SIG-M5 treated with dmso at 0.1 percent for 504 hours (cell line): Measurements from ENCODE around the gene KPNB1.
A peak's percentile ranks its signal among the peaks of the same experiment; 100 is the strongest.

Experiments
- DNase-seq: peaks from one replicate; lab custom pipeline; 2025; ENCODE audit not compliant: unreplicated experiment; lab: John Stamatoyannopoulos, UW

The KPNB1 gene

GRCh38 chr17:47696717-47697642, 47.3 kb downstream of the KPNB1 start:
- DNase-seq: no peak

DNA sequence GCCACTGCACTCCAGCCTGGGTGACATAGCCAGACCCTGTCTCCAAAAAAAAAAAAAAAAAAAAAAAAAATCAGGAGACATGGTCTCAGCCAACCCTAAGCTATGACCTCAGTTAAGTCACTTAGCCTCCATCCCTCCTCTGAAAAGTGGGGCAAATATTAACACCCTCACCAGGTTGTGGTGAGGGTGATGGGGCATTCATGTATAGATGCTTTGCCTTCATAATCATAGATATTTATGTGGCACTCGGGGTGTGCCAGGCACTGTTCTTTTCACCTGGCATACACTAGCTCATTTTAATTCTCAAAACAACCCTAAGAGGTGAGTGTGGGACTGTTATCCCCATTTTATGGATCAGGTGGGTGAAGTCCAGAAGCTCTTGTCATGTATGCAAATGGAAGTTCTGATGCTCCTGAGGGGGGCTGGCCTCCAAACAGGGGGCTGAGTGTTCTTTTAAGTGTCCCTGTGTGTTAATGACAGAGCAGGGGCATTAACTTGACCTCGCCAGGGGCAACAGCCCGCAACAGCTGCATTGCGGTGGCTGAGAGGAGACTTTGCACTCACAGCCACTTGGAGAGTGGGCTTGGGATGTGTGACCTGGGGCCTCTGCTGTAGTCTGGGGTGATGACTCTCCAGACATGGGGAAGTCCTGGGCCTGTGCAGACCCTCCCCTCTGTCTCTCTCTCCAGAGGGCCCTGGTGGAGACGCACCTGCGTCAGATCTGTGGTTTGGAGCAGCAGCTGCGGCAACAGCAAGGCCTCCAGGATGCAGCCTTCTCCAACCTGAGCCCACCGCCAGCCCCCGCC, 48.4 kb downstream of the KPNB1 start:
- DNase-seq: no peak

GRCh38 chr17:47698749-47699535, 49.2 kb downstream of the KPNB1 start:
- DNase-seq: peak; percentile 75

DNA sequence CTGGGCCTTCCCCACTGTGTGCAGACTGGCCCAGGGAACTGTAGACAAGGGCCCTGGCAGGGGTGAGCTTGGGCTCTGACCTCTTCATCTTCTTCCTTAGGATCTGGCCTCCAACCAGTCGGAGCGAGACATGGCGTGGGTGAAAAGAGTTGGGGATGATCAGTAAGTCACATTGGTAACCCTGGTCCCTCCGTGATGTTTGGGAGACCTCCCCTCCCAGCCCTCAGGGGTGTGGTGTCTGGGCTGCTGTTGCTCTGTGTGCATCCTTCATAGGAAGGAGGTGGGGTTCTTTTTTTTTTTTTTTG, 49.8 kb downstream of the KPNB1 start:
- no peak for DNase-seq

GRCh38 chr17:47700471-47701449, 51.0 kb downstream of the KPNB1 start:
- no peak for DNase-seq

- no peak for DNase-seq
Observed at GRCh38 chr17:47701608-47702007, 51.9 kb downstream of the KPNB1 start.

- DNase-seq: no peak
Observed at GRCh38 chr17:47702391-47702995, 52.8 kb downstream of the KPNB1 start.

DNA sequence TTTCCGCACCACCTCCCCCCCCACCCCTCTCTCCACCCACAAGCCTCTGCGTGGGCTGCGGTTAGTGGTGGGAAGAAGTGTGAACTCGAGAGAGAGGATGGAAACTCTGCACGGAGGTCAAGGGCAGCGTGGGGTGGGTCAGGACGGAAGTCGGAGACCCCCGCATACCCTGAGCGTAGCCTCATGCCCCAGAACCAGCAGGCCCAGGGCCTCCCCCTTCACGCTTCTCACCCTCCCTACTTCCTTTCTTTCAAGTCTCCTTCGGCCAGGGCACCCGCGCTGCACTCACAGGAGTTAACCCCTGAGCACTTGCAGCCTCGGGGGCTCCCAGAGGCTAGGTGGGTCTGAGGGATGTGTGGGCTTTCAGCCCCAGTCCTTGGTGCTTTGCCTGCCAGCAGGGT, 53.5 kb downstream of the KPNB1 start:
- no peak for DNase-seq

- DNase-seq: no peak
Observed at GRCh38 chr17:47703671-47704070, 54.0 kb downstream of the KPNB1 start.

GRCh38 chr17:47704116-47704515, 54.4 kb downstream of the KPNB1 start:
- DNase-seq: no peak

DNA sequence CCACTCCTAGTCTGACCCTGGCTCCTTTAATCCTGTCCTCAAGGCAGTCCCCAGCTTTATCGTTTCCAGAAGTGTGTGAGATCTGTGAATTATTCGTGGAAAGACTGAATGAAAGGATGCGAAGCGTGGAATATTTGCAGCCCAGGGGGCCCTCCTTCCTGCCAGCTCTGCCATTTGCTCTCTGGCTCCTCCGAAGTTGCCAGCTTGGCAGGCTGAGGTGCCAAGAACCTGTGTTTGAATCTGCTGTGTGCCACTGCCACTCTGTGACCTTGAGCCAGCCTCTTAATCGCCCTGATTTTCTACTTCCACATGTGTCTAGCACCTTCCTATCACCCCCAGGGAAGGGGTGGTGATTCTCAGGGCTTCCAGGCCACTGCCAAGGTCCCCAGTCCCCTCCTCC, 55.0 kb downstream of the KPNB1 start:
- DNase-seq: no peak

DNA sequence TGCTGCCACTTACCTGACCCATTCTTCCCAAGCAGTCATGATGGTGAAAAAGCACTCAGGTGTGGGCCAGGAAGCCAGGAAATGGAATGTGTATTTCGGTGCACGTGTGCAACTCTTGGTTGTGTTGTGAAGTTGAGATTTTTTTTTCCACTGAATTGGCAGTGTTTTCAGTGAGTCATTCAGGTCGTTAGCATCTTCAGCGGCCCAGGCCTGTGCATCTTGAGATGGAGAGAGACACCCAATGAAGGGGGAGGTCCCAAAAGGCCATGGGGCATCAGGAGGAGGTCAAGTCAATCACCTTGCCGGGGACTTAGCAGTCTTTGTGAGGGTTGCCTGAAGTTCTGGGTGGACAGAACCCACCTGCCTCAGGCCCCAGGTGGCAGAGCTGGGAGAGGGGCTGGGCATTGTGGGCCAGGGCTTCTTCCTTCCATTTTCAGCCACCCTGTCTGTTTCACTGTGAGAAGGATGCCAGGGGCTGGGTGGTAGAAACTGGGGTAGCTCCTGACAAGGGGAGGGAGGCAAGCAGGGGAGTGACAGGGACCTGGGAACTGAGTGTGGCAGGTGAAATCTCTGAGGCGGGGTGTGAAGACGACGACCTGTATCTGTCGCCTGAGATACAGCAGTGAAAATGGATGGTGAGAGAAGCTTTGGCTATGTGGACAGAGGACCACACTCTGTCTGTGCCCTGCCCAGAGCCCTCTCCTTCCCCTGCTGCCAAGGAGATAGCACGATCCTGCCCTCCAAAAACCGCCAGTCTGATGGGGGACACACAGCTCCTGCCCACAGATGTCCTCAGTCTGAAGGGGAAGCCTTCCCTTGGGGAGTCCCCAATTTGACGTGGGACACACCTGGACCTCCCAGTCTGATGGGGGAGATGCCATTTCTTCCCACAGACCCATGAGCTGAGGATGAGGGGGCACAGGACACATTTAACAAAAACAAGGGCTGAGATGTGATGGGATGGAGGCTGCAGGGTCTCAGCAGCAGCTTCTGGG, 56.1 kb downstream of the KPNB1 start:
- DNase-seq: no peak

DNA sequence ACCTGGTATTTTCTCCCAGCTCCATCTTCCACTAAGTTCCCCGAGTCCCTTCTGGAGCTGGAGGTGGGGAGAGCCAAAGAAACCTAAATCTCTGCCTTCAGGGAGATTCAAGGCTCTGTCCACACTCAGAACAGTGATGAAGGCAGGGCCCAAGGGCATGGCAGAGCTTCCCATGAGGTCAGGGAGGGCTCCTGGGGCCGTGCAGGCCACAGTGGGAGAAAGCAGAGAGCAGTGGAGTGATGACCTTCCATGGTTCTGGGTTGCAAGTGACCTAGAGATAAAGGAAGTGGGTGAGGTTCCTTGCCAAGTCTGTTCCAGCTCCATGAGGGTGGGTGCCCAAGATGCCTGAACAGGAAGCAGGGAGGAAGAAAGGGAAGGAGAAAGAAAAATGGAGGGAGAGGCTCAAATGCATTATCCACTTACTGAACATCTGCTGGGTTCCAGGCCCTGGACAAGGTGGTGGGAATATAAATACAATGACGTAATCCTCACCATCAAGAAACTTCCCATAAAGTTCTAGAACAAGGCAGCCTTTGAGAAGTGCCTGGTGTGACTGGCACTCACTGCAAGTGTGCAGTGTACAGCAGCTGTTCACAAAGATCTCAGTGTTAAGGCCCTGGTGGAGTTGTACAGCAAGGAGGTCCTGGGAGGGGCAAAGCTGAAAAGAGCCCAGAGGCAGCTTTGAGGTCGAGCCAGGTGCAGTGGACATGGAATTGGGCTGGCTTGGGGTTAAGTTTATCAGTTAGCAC, 57.5 kb downstream of the KPNB1 start:
- DNase-seq: no peak

GRCh38 chr17:47707884-47708283, 58.2 kb downstream of the KPNB1 start:
- DNase-seq: no peak

DNA sequence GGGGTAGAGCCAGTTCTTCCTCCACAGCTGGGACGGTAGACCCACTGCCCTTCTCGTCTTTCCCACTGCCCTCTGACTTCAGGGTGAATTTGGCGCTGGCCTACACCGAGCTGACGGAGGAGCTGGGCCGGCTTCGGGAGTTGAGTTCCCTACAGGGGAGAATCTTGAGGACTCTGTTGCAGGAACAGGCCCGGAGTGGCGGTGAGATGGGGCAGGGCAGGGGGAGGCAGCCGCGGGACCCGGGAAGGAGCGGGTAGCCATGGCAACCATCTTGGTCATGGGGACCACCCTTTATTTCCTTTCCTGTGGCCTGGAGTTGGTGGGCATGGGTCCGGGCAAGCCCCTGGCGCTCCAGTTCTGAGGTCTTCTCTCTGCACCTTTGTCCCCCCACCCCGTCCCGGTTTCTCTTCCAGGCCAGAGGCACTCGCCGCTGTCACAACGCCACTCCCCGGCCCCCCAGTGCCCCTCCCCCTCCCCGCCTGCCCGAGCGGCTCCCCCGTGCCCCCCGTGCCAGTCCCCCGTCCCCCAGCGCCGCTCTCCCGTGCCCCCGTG, 58.7 kb downstream of the KPNB1 start:
- DNase-seq: no peak

DNA sequence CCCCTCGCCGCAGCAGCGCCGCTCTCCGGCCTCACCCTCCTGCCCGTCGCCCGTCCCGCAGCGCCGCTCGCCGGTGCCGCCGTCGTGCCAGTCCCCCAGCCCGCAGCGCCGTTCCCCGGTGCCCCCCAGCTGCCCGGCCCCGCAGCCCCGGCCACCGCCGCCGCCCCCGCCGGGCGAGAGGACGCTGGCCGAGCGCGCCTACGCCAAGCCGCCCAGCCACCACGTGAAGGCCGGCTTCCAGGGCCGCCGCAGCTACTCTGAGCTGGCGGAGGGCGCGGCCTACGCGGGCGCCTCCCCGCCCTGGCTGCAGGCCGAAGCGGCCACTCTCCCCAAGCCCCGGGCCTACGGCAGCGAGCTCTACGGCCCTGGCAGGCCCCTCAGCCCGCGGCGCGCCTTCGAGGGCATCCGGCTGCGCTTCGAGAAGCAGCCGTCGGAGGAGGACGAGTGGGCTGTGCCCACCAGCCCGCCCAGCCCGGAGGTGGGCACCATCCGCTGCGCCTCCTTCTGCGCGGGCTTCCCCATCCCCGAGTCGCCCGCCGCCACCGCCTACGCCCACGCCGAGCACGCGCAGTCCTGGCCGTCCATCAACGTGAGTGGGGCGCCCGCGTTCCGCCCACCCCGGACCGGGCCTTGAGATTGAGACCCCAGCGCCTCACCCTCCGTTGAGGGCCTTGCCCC, 59.3 kb downstream of the KPNB1 start:
- no peak for DNase-seq

GRCh38 chr17:47709594-47709993, 59.9 kb downstream of the KPNB1 start:
- no peak for DNase-seq
